ENCODE results near the gene ANO9.
"Not testable (repeated sequence)": the region's sequence is repeated elsewhere in the genome, so short reads cannot be mapped to it uniquely, and the experiment has no call there.

The ANO9 gene

GRCh38 chr11:391117-392017, 50.4 kb downstream of the ANO9 start:
- H3K4me1 Mint-ChIP-seq, result peaks cover 22% of the 10 kb centered on the region
- TF ChIP-seq CTCF (IDR thresholded peaks at IDR 0.05; ENCODE audit: unreplicated experiment in 3 of 3), result no peak
- H3K36me3 Mint-ChIP-seq (ENCODE audit: low read depth), result no peaks in the 10 kb centered on the region
- peaks cover 4% of the 10 kb centered on the region for H3K27me3 Mint-ChIP-seq (ENCODE audit: low read depth)
- H3K27ac Mint-ChIP-seq, result no peak overlapping the region
- H3K4me3 Mint-ChIP-seq, result no peak overlapping the region
- H3K9me3 Mint-ChIP-seq, result peaks cover 2% of the 10 kb centered on the region

DNA sequence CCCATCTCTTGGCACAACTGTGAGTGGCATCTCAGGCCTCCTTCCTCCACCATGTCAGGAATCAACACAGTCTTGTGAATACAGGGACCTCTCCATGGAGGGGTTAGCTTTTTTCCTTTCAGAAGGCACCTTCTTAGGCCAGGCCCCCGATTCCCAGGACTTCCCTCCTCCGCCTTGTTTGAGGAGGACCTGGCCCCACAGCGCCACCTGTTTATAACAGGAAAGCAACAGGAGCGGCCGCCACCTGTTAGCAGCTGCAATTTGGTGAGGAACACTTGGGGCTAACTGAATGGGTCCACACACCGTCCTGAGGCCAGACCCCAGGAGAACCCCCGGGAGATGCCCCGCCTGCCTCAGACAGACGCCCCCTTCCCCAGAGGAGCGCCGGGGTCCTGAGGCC, 51.6 kb downstream of the ANO9 start:
- peaks cover 2% of the 10 kb centered on the region for H3K9me3 Mint-ChIP-seq
- no peak for TF ChIP-seq CTCF (IDR thresholded peaks at IDR 0.05; ENCODE audit: unreplicated experiment in 3 of 3)
- H3K36me3 Mint-ChIP-seq (ENCODE audit: low read depth), result no peaks in the 10 kb centered on the region
- peaks cover 22% of the 10 kb centered on the region for H3K4me1 Mint-ChIP-seq
- H3K27me3 Mint-ChIP-seq (ENCODE audit: low read depth), result peaks cover 4% of the 10 kb centered on the region
- no peak overlapping the region for H3K27ac Mint-ChIP-seq
- H3K4me3 Mint-ChIP-seq, result no peak overlapping the region

- not testable (repeated sequence) for H3K9me3 Mint-ChIP-seq; H3K4me3 Mint-ChIP-seq; H3K27me3 Mint-ChIP-seq (ENCODE audit: low read depth); H3K36me3 Mint-ChIP-seq (ENCODE audit: low read depth)
- H3K4me1 Mint-ChIP-seq, result peaks cover 22% of the 10 kb centered on the region
- peak overlapping the region in 1 of 3 experiments; percentile 33 for H3K27ac Mint-ChIP-seq
Observed at GRCh38 chr11:389369-389768, 52.4 kb downstream of the ANO9 start.

DNA sequence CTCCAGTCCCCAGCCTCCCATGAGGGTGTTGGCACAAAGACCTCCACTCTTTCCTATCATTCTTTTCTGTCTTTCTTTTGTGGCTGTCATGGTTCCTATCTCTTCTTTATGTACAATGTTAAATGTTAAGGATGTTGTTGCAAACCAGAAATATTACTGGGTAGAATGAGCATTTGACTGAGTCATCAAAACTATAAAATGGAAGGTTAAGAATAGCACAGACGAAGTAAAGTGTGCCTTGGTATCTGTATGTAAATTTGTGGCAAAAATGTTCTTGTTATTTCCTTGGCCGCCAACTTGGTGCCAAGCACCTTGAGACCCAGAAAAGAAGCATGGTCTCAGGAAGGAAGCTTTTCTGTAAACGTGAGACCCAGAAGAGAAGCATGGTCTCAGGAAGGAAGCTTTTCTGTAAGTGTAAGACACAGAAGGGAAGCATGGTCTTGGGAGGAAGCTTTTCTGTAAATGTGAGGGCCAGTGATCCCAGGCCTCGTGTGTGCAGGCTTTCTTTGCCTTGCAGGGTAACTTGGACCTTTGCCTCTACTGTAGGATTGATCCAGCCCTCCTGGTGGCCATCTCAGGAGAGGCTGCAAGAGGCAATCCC, 54.5 kb downstream of the ANO9 start:
- Mint-ChIP-seq H3K27me3 (ENCODE audit: low read depth) (peaks cover 13% of the 10 kb centered on the region), H3K4me1 (peaks cover 22% of the 10 kb centered on the region)

GRCh38 chr11:386483-386882, 55.3 kb downstream of the ANO9 start:
- peaks cover 2% of the 10 kb centered on the region for H3K9me3 Mint-ChIP-seq
- H3K27ac Mint-ChIP-seq, result no peak overlapping the region
- peaks cover 13% of the 10 kb centered on the region for H3K27me3 Mint-ChIP-seq (ENCODE audit: low read depth)
- no peak for TF ChIP-seq CTCF (IDR thresholded peaks at IDR 0.05; ENCODE audit: unreplicated experiment in 3 of 3)
- H3K36me3 Mint-ChIP-seq (ENCODE audit: low read depth), result peaks cover 10% of the 10 kb centered on the region
- no peak overlapping the region for H3K4me3 Mint-ChIP-seq
- H3K4me1 Mint-ChIP-seq, result peaks cover 22% of the 10 kb centered on the region

More for the DNA sequence above, 54.5 kb downstream of the ANO9 start:
- Mint-ChIP-seq H3K27ac (peak overlapping the region in 2 of 3 experiments; percentile 1 to 60), H3K4me3 (no peak overlapping the region), H3K36me3 (ENCODE audit: low read depth) (peaks cover 6% of the 10 kb centered on the region), H3K9me3 (peaks cover 2% of the 10 kb centered on the region)
- TF ChIP-seq CTCF (IDR thresholded peaks at IDR 0.05; ENCODE audit: unreplicated experiment in 3 of 3), result no peak

GRCh38 chr11:385594-386351, 56.0 kb downstream of the ANO9 start:
- H3K4me1 Mint-ChIP-seq, result peaks cover 22% of the 10 kb centered on the region
- no peak for TF ChIP-seq CTCF (IDR thresholded peaks at IDR 0.05; ENCODE audit: unreplicated experiment in 3 of 3)
- no peak overlapping the region for H3K4me3 Mint-ChIP-seq
- peaks cover 2% of the 10 kb centered on the region for H3K9me3 Mint-ChIP-seq
- H3K27me3 Mint-ChIP-seq (ENCODE audit: low read depth), result peaks cover 13% of the 10 kb centered on the region
- no peak overlapping the region for H3K27ac Mint-ChIP-seq
- peaks cover 13% of the 10 kb centered on the region for H3K36me3 Mint-ChIP-seq (ENCODE audit: low read depth)
